H9 (cell line): Measurements from ENCODE around the gene PARD3. TPM values are rescaled to one million over a fixed set of nuclear protein-coding genes. Genes with fewer than 3 reads are reported as not detected.

ENCODE experiments used
- DNase-seq: peaks from one replicate; pipeline ENCODE4 v3.0.0-alpha.2; 2017
- H2AFZ ChIP-seq: one replicate; pipeline ENCODE4 v1.6.1; 2013; ENCODE audit warnings: mild to moderate bottlenecking, low read length, control low read depth, moderate library complexity
- H2AK5ac ChIP-seq: 2 replicates; pipeline ENCODE4 v1.6.1; 2013; ENCODE audit warnings: low read length, control low read depth, mixed read lengths; ENCODE audit not compliant: insufficient read length
- H2BK120ac ChIP-seq: one replicate; pipeline ENCODE4 v1.6.1; 2013; ENCODE audit warnings: low read depth, mild to moderate bottlenecking, low read length, control low read depth, inconsistent platforms; ENCODE audit not compliant: poor library complexity, severe bottlenecking
- H2BK12ac ChIP-seq: 2 replicates; pipeline ENCODE4 v1.6.1; 2013; ENCODE audit warnings: low read length, control low read depth, mixed read lengths, low read depth; ENCODE audit not compliant: insufficient read length
- H2BK15ac ChIP-seq: 2 replicates; pipeline ENCODE4 v1.6.1; 2013; ENCODE audit warnings: low read depth, low read length, control low read depth
- H2BK20ac ChIP-seq: one replicate; pipeline ENCODE4 v1.6.1; 2013; ENCODE audit warnings: low read depth, mild to moderate bottlenecking, low read length, control low read depth, inconsistent platforms; ENCODE audit not compliant: poor library complexity, severe bottlenecking
- H2BK5ac ChIP-seq: 2 replicates; pipeline ENCODE4 v1.6.1; 2013; ENCODE audit warnings: low read length, control low read depth, mixed read lengths; ENCODE audit not compliant: insufficient read length
- H3K14ac ChIP-seq: 2 replicates; pipeline ENCODE4 v1.6.1; 2013; ENCODE audit warnings: low read length, control low read depth; ENCODE audit not compliant: insufficient read depth
- H3K18ac ChIP-seq: 2 replicates; pipeline ENCODE4 v1.6.1; 2013; ENCODE audit warnings: low read depth, mild to moderate bottlenecking, mixed read lengths, low read length, control low read depth; ENCODE audit not compliant: insufficient read length
- H3K23ac ChIP-seq: 2 replicates; pipeline ENCODE4 v1.6.1; 2013; ENCODE audit warnings: low read length, control low read depth, mixed read lengths, low read depth; ENCODE audit not compliant: insufficient read length
- H3K23me2 ChIP-seq: 2 replicates; pipeline ENCODE4 v1.6.1; 2013; ENCODE audit warnings: low read depth, mild to moderate bottlenecking, mixed read lengths, low read length, control low read depth; ENCODE audit not compliant: insufficient read length, poor library complexity, severe bottlenecking
- H3K27ac ChIP-seq: 2 replicates; pipeline ENCODE4 v1.5.1; 2013; ENCODE audit warnings: low read length, control low read depth, mixed read lengths, low read depth; ENCODE audit not compliant: insufficient read length
- H3K27me3 ChIP-seq: 2 replicates; pipeline ENCODE4 v1.6.1; 2013; ENCODE audit warnings: low read length, control low read depth, inconsistent platforms; ENCODE audit not compliant: insufficient read depth
- H3K4ac ChIP-seq: 2 replicates; pipeline ENCODE4 v1.6.1; 2013; ENCODE audit warnings: low read depth, mild to moderate bottlenecking, control low read depth, inconsistent platforms, low read length, moderate library complexity
- H3K4me1 ChIP-seq: 2 replicates; pipeline ENCODE4 v1.6.1; 2013; ENCODE audit warnings: low read length, control low read depth, inconsistent platforms; ENCODE audit not compliant: insufficient read depth
- H3K4me2 ChIP-seq: 2 replicates; pipeline ENCODE4 v1.6.1; 2013; ENCODE audit warnings: low read length, control low read depth, mixed read lengths; ENCODE audit not compliant: insufficient read length, insufficient read depth
- H3K56ac ChIP-seq: 2 replicates; pipeline ENCODE4 v1.6.1; 2013; ENCODE audit warnings: low read depth, mild to moderate bottlenecking, mixed read lengths, low read length, control low read depth; ENCODE audit not compliant: insufficient read length
- H3K79me1 ChIP-seq: 2 replicates; pipeline ENCODE4 v1.6.1; 2013; ENCODE audit warnings: low read depth, mild to moderate bottlenecking, moderate library complexity, low read length, control low read depth, inconsistent platforms; ENCODE audit not compliant: insufficient read depth, poor library complexity, severe bottlenecking
- H3K79me2 ChIP-seq: 2 replicates; pipeline ENCODE4 v1.6.1; 2013; ENCODE audit warnings: low read length, control low read depth, inconsistent platforms; ENCODE audit not compliant: insufficient read depth
- H3K9ac ChIP-seq: 2 replicates; pipeline ENCODE4 v1.6.1; 2013; ENCODE audit warnings: low read length, control low read depth, mixed read lengths; ENCODE audit not compliant: insufficient read length; ENCODE audit errors: extremely low read depth
- H3K9me3 ChIP-seq: one replicate; pipeline ENCODE4 v1.6.1; 2013; ENCODE audit warnings: low read depth, low read length, inconsistent platforms; ENCODE audit not compliant: control insufficient read depth
- H3T11ph ChIP-seq: one replicate; pipeline ENCODE4 v1.6.1; 2013; ENCODE audit warnings: mild to moderate bottlenecking, low read length, control low read depth, inconsistent platforms
- H4K20me1 ChIP-seq: one replicate; pipeline ENCODE4 v1.6.1; 2013; ENCODE audit not compliant: control insufficient read depth, insufficient read length, insufficient read depth
- H4K5ac ChIP-seq: 2 replicates; pipeline ENCODE4 v1.6.1; 2013; ENCODE audit warnings: low read depth, mild to moderate bottlenecking, mixed read lengths, low read length, control low read depth; ENCODE audit not compliant: insufficient read length
- H4K8ac ChIP-seq: replicated peaks from 2 replicates; pipeline ENCODE4 v1.6.1; 2013; ENCODE audit warnings: low read length, control low read depth, mixed read lengths, low read depth; ENCODE audit not compliant: insufficient read length
- H4K91ac ChIP-seq: 2 replicates; pipeline ENCODE4 v1.6.1; 2013; ENCODE audit warnings: low read depth, mild to moderate bottlenecking, moderate library complexity, mixed read lengths, low read length, control low read depth; ENCODE audit not compliant: insufficient read length
- H3K27ac Mint-ChIP-seq, 3 experiments: 2 replicates in 2 of 3; 3 replicates in 1 of 3; pipeline ENCODE4 v1.8.0; 2020 to 2021; ENCODE audit warnings: mixed read lengths in 3 of 3, mild to moderate bottlenecking in 1 of 3, moderate library complexity in 1 of 3
- H3K27me3 Mint-ChIP-seq: 2 replicates; pipeline ENCODE4 v1.8.0; 2021; ENCODE audit warnings: low read depth, mild to moderate bottlenecking, moderate library complexity, mixed read lengths
- H3K36me3 Mint-ChIP-seq, 3 experiments: 2 replicates in 2 of 3; 3 replicates in 1 of 3; pipeline ENCODE4 v1.8.0; 2020 to 2021; ENCODE audit warnings: low read depth in 3 of 3, mixed read lengths in 3 of 3; ENCODE audit not compliant: insufficient read depth in 1 of 3
- H3K4me1 Mint-ChIP-seq, 2 experiments: 2 replicates each; pipeline ENCODE4 v1.8.0; 2020; ENCODE audit warnings: mixed read lengths in 2 of 2
- H3K4me3 Mint-ChIP-seq, 2 experiments: 2 replicates in 1 of 2; 3 replicates in 1 of 2; pipeline ENCODE4 v1.8.0; 2020 to 2021; ENCODE audit warnings: mild to moderate bottlenecking in 2 of 2, mixed read lengths in 2 of 2, moderate library complexity in 1 of 2
- H3K9me3 Mint-ChIP-seq, 2 experiments: 2 replicates in 1 of 2; 3 replicates in 1 of 2; pipeline ENCODE4 v1.8.0; 2020; ENCODE audit warnings: mild to moderate bottlenecking in 2 of 2, mixed read lengths in 2 of 2, moderate library complexity in 1 of 2
- CTCF ChIP-seq: fragments of 200-600 bp; sonication (generic); conservative IDR thresholded peaks from 3 replicates; pipeline ENCODE4 v1.8.0; 2021; ENCODE audit warnings: antibody characterized with exemption, mild to moderate bottlenecking
- WGBS: extraction: QIAGEN DNeasy Blood & Tissue Kit; methylation state at CpG from one replicate; pipeline ENCODE4 v1.1.7; 2013; ENCODE audit warnings: missing lambda C conversion rate, low lambda C conversion rate, mixed read lengths; ENCODE audit not compliant: insufficient read length; ENCODE audit errors: extremely low coverage; 5-methylcytosine and 5-hydroxymethylcytosine counted together
- total RNA-seq: library from RNA; stranded (reverse); gene quantifications from 2 replicates; pipeline ENCODE4 v1.2.1, GENCODE V29; 2021

Gene PARD3
- total RNA-seq, 1 experiment from 2014 or later, result 44.7 TPM

GRCh38 chr10:34333513-34333912 is 481.6 kb downstream of the PARD3 start:
- no CpG with 5 or more reads among the region's 2 CpGs for WGBS
- no peak overlapping the region for H3T11ph ChIP-seq
- H4K8ac ChIP-seq, result no peak overlapping the region
- no peak overlapping the region for H3K9ac ChIP-seq
- no peak overlapping the region for H2BK15ac ChIP-seq
- no peak for DNase-seq
- H2AK5ac ChIP-seq, result no peak overlapping the region
- no peak overlapping the region for H3K56ac ChIP-seq
- H2BK12ac ChIP-seq, result no peak overlapping the region
- Mint-ChIP-seq H3K9me3 (no peaks in the 10 kb centered on the region), H3K4me1 (no peaks in the 10 kb centered on the region), H3K36me3 (peaks cover 0 to 8% (median 8%) of the 10 kb centered on the region in 3 experiments; a peak in 3 of 7 replicates), H3K27ac (no peak overlapping the region), H3K4me3 (no peak overlapping the region), H3K27me3 (no peaks in the 10 kb centered on the region)
- H4K5ac ChIP-seq, result no peak overlapping the region
- H3K4me2 ChIP-seq, result no peak overlapping the region
- no peaks in the 10 kb centered on the region for H3K23me2 ChIP-seq
- H3K9me3 ChIP-seq, result no peaks in the 10 kb centered on the region
- H3K18ac ChIP-seq, result no peak overlapping the region
- no peak overlapping the region for H3K27ac ChIP-seq
- TF ChIP-seq CTCF, result no peak
- no peaks in the 10 kb centered on the region for H3K79me2 ChIP-seq
- H4K20me1 ChIP-seq, result no peaks in the 10 kb centered on the region
- no peaks in the 10 kb centered on the region for H3K79me1 ChIP-seq
- H4K91ac ChIP-seq, result no peak overlapping the region
- H3K14ac ChIP-seq, result no peak overlapping the region
- H2AFZ ChIP-seq, result no peak overlapping the region
- no peak overlapping the region for H2BK5ac ChIP-seq
- H3K27me3 ChIP-seq, result no peaks in the 10 kb centered on the region
- H3K4ac ChIP-seq, result no peak overlapping the region
- no peaks in the 10 kb centered on the region for H3K4me1 ChIP-seq
- no peak overlapping the region for H2BK20ac ChIP-seq
- H3K23ac ChIP-seq, result no peak overlapping the region
- no peak overlapping the region for H2BK120ac ChIP-seq
